ENCODE measurements around the gene GDF10. TPM values are rescaled to one million over a fixed set of nuclear protein-coding genes. Genes with fewer than 3 reads are reported as not detected.

GDF10 gene
- total RNA-seq, 1 donor from 2014 or later: 1.8 TPM

GRCh38 chr10:47286116-47286505 is 13.9 kb upstream of the GDF10 start:
- TF ChIP-seq CTCF (IDR thresholded peaks at IDR 0.05; ENCODE audit: unreplicated experiment): no peak
- H3K4me3 Mint-ChIP-seq: no peak overlapping the region
- H3K27ac Mint-ChIP-seq: no peak overlapping the region
- H3K36me3 Mint-ChIP-seq: no peaks in the 10 kb centered on the region
- no peaks in the 10 kb centered on the region for H3K9me3 Mint-ChIP-seq
- no peaks in the 10 kb centered on the region for H3K4me1 Mint-ChIP-seq
- DNase-seq (ENCODE audit: low spot score in 2 of 2, unreplicated experiment in 2 of 2): no peak
- peaks cover 73% of the 10 kb centered on the region for H3K27me3 Mint-ChIP-seq (ENCODE audit: low read depth)

GRCh38 chr10:47286591-47287315 is 13.2 kb upstream of the GDF10 start:
- H3K4me3 Mint-ChIP-seq: no peak overlapping the region
- no peaks in the 10 kb centered on the region for H3K4me1 Mint-ChIP-seq
- no peak for TF ChIP-seq CTCF (IDR thresholded peaks at IDR 0.05; ENCODE audit: unreplicated experiment)
- H3K36me3 Mint-ChIP-seq: no peaks in the 10 kb centered on the region
- H3K27me3 Mint-ChIP-seq (ENCODE audit: low read depth): peaks cover 73% of the 10 kb centered on the region
- DNase-seq (ENCODE audit: low spot score in 2 of 2, unreplicated experiment in 2 of 2): no peak
- no peak overlapping the region for H3K27ac Mint-ChIP-seq
- no peaks in the 10 kb centered on the region for H3K9me3 Mint-ChIP-seq

- DNase-seq (ENCODE audit: low spot score in 2 of 2, unreplicated experiment in 2 of 2): no peak
- peaks cover 73% of the 10 kb centered on the region for H3K27me3 Mint-ChIP-seq (ENCODE audit: low read depth)
These were observed 12.6 kb upstream of the GDF10 start for GRCh38 chr10:47287365-47287802.

GRCh38 chr10:47287805-47288204 is 12.2 kb upstream of the GDF10 start:
- H3K4me3 Mint-ChIP-seq: no peak overlapping the region
- H3K27me3 Mint-ChIP-seq (ENCODE audit: low read depth): peaks cover 73% of the 10 kb centered on the region
- no peaks in the 10 kb centered on the region for H3K9me3 Mint-ChIP-seq
- H3K27ac Mint-ChIP-seq: no peak overlapping the region
- H3K4me1 Mint-ChIP-seq: no peaks in the 10 kb centered on the region
- TF ChIP-seq CTCF (IDR thresholded peaks at IDR 0.05; ENCODE audit: unreplicated experiment): no peak
- no peaks in the 10 kb centered on the region for H3K36me3 Mint-ChIP-seq
- no peak for DNase-seq (ENCODE audit: low spot score in 2 of 2, unreplicated experiment in 2 of 2)

More at GRCh38 chr10:47287365-47287802, 12.6 kb upstream of the GDF10 start:
- Mint-ChIP-seq H3K36me3 (no peaks in the 10 kb centered on the region), H3K9me3 (no peaks in the 10 kb centered on the region), H3K4me3 (no peak overlapping the region), H3K27ac (no peak overlapping the region), H3K4me1 (no peaks in the 10 kb centered on the region)
- no peak for TF ChIP-seq CTCF (IDR thresholded peaks at IDR 0.05; ENCODE audit: unreplicated experiment)

GRCh38 chr10:47288236-47288635 is 11.8 kb upstream of the GDF10 start:
- no peak for TF ChIP-seq CTCF (IDR thresholded peaks at IDR 0.05; ENCODE audit: unreplicated experiment)
- DNase-seq (ENCODE audit: low spot score in 2 of 2, unreplicated experiment in 2 of 2): no peak
- Mint-ChIP-seq H3K4me1 (no peaks in the 10 kb centered on the region), H3K4me3 (no peak overlapping the region), H3K27ac (no peak overlapping the region), H3K36me3 (no peaks in the 10 kb centered on the region), H3K9me3 (no peaks in the 10 kb centered on the region), H3K27me3 (ENCODE audit: low read depth) (peaks cover 72% of the 10 kb centered on the region)

Data from mesothelial cell of epicardium (in vitro differentiated cells).